CD8-positive, alpha-beta memory T cell (primary cell): ENCODE results near the gene GKN1. TPM values are rescaled to one million over a fixed set of nuclear protein-coding genes. Genes with fewer than 3 reads are reported as not detected.
"Not testable (repeated sequence)": the region's sequence is repeated elsewhere in the genome, so short reads cannot be mapped to it uniquely, and the experiment has no call there.

Experiments
- CTCF ChIA-PET: fragments of 350-600 bp; sonication (Branson Sonifier 250); formaldehyde crosslinking; loops from one replicate; lab custom pipeline; 2021; ENCODE audit warnings: antibody characterized with exemption; lab: Charles Lee
- POLR2A ChIA-PET: fragments of 350-600 bp; sonication (Branson Sonifier 250); formaldehyde crosslinking; loops from one replicate; lab custom pipeline; 2021; ENCODE audit warnings: antibody characterized with exemption; lab: Charles Lee
- DNase-seq, 5 donors: peaks; one replicate each; pipeline versions ENCODE4 v3.0.0 to v3.0.0-alpha.2; 2020 to 2022; ENCODE audit warnings: mixed read lengths in 1 of 5
- H3K27ac ChIP-seq: one replicate; pipeline ENCODE4 v1.7.0; 2013; ENCODE audit warnings: low read depth, mild to moderate bottlenecking, low read length, moderate library complexity
- H3K27me3 ChIP-seq: 2 replicates; pipeline ENCODE4 v1.7.0; 2013; ENCODE audit warnings: low read length, mild to moderate bottlenecking; ENCODE audit not compliant: insufficient read depth, poor library complexity, severe bottlenecking
- H3K36me3 ChIP-seq: 2 replicates; pipeline ENCODE4 v1.7.0; 2013; ENCODE audit warnings: mild to moderate bottlenecking, low read length, moderate library complexity; ENCODE audit not compliant: insufficient read depth
- H3K4me1 ChIP-seq: 2 replicates; pipeline ENCODE4 v1.7.0; 2013; ENCODE audit warnings: mild to moderate bottlenecking, low read length, moderate library complexity; ENCODE audit not compliant: insufficient read depth
- H3K4me3 ChIP-seq: 2 replicates; pipeline ENCODE4 v1.7.0; 2013; ENCODE audit warnings: mild to moderate bottlenecking, low read length
- H3K9me3 ChIP-seq: 2 replicates; pipeline ENCODE4 v1.7.0; 2013; ENCODE audit warnings: mild to moderate bottlenecking, low read length
- H3K27ac Mint-ChIP-seq, 8 donors: one replicate each; pipeline ENCODE4 v1.8.0; 2020 to 2021; ENCODE audit warnings: mixed read lengths in 8 of 8, mild to moderate bottlenecking in 6 of 8, inconsistent platforms in 3 of 8, moderate library complexity in 3 of 8
- H3K27me3 Mint-ChIP-seq, 2 donors: one replicate each; pipeline ENCODE4 v1.8.0; 2020 to 2021; ENCODE audit warnings: mixed read lengths in 2 of 2, mild to moderate bottlenecking in 1 of 2, moderate library complexity in 1 of 2
- H3K36me3 Mint-ChIP-seq, 3 donors: one replicate each; pipeline ENCODE4 v1.8.0; 2020 to 2021; ENCODE audit warnings: mixed read lengths in 3 of 3, inconsistent platforms in 1 of 3, mild to moderate bottlenecking in 1 of 3
- H3K4me1 Mint-ChIP-seq, 3 donors: one replicate each; pipeline ENCODE4 v1.8.0; 2020 to 2021; ENCODE audit warnings: mixed read lengths in 3 of 3, inconsistent platforms in 1 of 3, mild to moderate bottlenecking in 1 of 3
- H3K4me3 Mint-ChIP-seq, 7 donors: one replicate each; pipeline ENCODE4 v1.8.0; 2020 to 2021; ENCODE audit warnings: mixed read lengths in 7 of 7, mild to moderate bottlenecking in 6 of 7, moderate library complexity in 4 of 7, inconsistent platforms in 2 of 7
- H3K9me3 Mint-ChIP-seq, 5 donors: one replicate each; pipeline ENCODE4 v1.8.0; 2020 to 2022; ENCODE audit warnings: mixed read lengths in 5 of 5, mild to moderate bottlenecking in 3 of 5, moderate library complexity in 2 of 5, inconsistent platforms in 1 of 5
- polyA plus RNA-seq: library from polyadenylated mRNA; unstranded; fragments of 300-500 nt; fragmentation: Illumina TruSeq; gene quantifications from one replicate; pipeline ENCODE4 v1.2.3, GENCODE V29; 2021
- total RNA-seq, 2 experiments: library from RNA; stranded (reverse); gene quantifications; one replicate each; pipeline ENCODE4 v1.2.3, GENCODE V29; 2021

The GKN1 gene
- total and polyA plus RNA-seq, 3 experiments from 2014 or later = not detected

GRCh38 chr2:68943581-68944568 lies 30.6 kb upstream of the GKN1 start:
- Histone ChIP-seq H3K4me1 (no peaks in the 10 kb centered on the region), H3K9me3 (no peaks in the 10 kb centered on the region), H3K27ac (no peak overlapping the region), H3K27me3 (peaks cover 12% of the 10 kb centered on the region), H3K4me3 (no peak overlapping the region), H3K36me3 (no peaks in the 10 kb centered on the region)
- Mint-ChIP-seq H3K4me3 (no peak overlapping the region), H3K9me3 (peaks cover 0 to 5% (median 0%) of the 10 kb centered on the region in 5 donors), H3K27ac (peak overlapping the region in 1 of 8 donors; percentile 33), H3K4me1 (peaks cover 0 to 4% (median 4%) of the 10 kb centered on the region in 3 donors), H3K36me3 (peaks cover 0 to under 1% (median 0%) of the 10 kb centered on the region in 3 donors), H3K27me3 (peaks cover 33 to 61% of the 10 kb centered on the region in 2 donors)
- POLR2A ChIA-PET = no interaction called here
- CTCF ChIA-PET = interaction anchor here (0.8 to 2.2 kb wide), 14 partner anchors 9 to 380 kb away, joined by 3 to 21 read pairs (median 3); partner anchors contain the start of gene GKN2
- peak; percentile 24 to 59 (median 37) for DNase-seq

- Mint-ChIP-seq H3K27ac (no peak overlapping the region), H3K4me3 (no peak overlapping the region), H3K36me3 (no peaks in the 10 kb centered on the region), H3K4me1 (peaks cover 0 to 4% (median 4%) of the 10 kb centered on the region in 3 donors), H3K27me3 (peaks cover 28 to 62% of the 10 kb centered on the region in 2 donors), H3K9me3 (peaks cover 0 to 5% (median 0%) of the 10 kb centered on the region in 5 donors)
- Histone ChIP-seq H3K36me3 (no peaks in the 10 kb centered on the region), H3K27me3 (peaks cover 12% of the 10 kb centered on the region), H3K4me3 (no peak overlapping the region), H3K27ac (no peak overlapping the region), H3K9me3 (no peaks in the 10 kb centered on the region), H3K4me1 (no peaks in the 10 kb centered on the region)
- POLR2A ChIA-PET = no interaction called here
- CTCF ChIA-PET = interaction anchor here (1.5 to 1.8 kb wide), 2 partner anchors 20 to 237 kb away, joined by 4 read pairs; no protein-coding TSS in a partner anchor
- no peak for DNase-seq
Observed at GRCh38 chr2:68946117-68946516, 28.3 kb upstream of the GKN1 start.

GRCh38 chr2:68948710-68949109 lies 25.7 kb upstream of the GKN1 start:
- Mint-ChIP-seq H3K4me1 (peaks cover 0 to under 1% (median 0%) of the 10 kb centered on the region in 3 donors), H3K27ac (no peak overlapping the region), H3K4me3 (no peak overlapping the region), H3K9me3 (peaks cover 0 to 5% (median 0%) of the 10 kb centered on the region in 5 donors), H3K36me3 (no peaks in the 10 kb centered on the region), H3K27me3 (peaks cover 17 to 42% of the 10 kb centered on the region in 2 donors)
- no peaks in the 10 kb centered on the region for H3K9me3 ChIP-seq
- no peak overlapping the region for H3K27ac ChIP-seq
- ChIA-PET POLR2A (no interaction called here), CTCF (interaction anchor here (1.4 kb wide), 1 partner anchor 11 kb away, joined by 3 read pairs; no protein-coding TSS in a partner anchor)
- DNase-seq = no peak
- H3K27me3 ChIP-seq = peaks cover 5% of the 10 kb centered on the region
- H3K4me1 ChIP-seq = no peaks in the 10 kb centered on the region
- H3K36me3 ChIP-seq = no peaks in the 10 kb centered on the region
- no peak overlapping the region for H3K4me3 ChIP-seq

- Mint-ChIP-seq H3K9me3 (peaks cover 0 to 3% (median 0%) of the 10 kb centered on the region in 5 donors), H3K4me1 (no peaks in the 10 kb centered on the region), H3K4me3 (no peak overlapping the region), H3K27me3 (peaks cover 16 to 38% of the 10 kb centered on the region in 2 donors), H3K27ac (no peak overlapping the region), H3K36me3 (no peaks in the 10 kb centered on the region)
- ChIA-PET CTCF (no interaction called here), POLR2A (no interaction called here)
- Histone ChIP-seq H3K9me3 (no peaks in the 10 kb centered on the region), H3K27ac (no peak overlapping the region), H3K4me3 (no peak overlapping the region), H3K36me3 (no peaks in the 10 kb centered on the region), H3K27me3 (peaks cover 5% of the 10 kb centered on the region), H3K4me1 (no peaks in the 10 kb centered on the region)
- DNase-seq = no peak
Observed at GRCh38 chr2:68951899-68952298, 22.5 kb upstream of the GKN1 start.

- Mint-ChIP-seq H3K4me1 (no peaks in the 10 kb centered on the region), H3K27me3 (peaks cover 13 to 33% of the 10 kb centered on the region in 2 donors), H3K36me3 (no peaks in the 10 kb centered on the region), H3K4me3 (no peak within 1 kb of the TSS), H3K9me3 (peaks cover 0 to 3% (median 0%) of the 10 kb centered on the region in 5 donors), H3K27ac (no peak within 1 kb of the TSS)
- CTCF ChIA-PET = interaction anchor here (1.3 kb wide), 1 partner anchor 10 kb away, joined by 3 read pairs; no protein-coding TSS in a partner anchor
- DNase-seq = no peak
- Histone ChIP-seq H3K36me3 (no peaks in the 10 kb centered on the region), H3K9me3 (no peaks in the 10 kb centered on the region), H3K4me1 (no peaks in the 10 kb centered on the region), H3K27ac (no peak within 1 kb of the TSS), H3K4me3 (no peak within 1 kb of the TSS), H3K27me3 (peaks cover 5% of the 10 kb centered on the region)
- POLR2A ChIA-PET = no interaction called here
Observed at GRCh38 chr2:68952887-68953521, 21.4 kb upstream of the GKN1 start, which contains the start of gene GKN2. Gene GKN2 (minus strand): TSS chr2:68952893. CDS start chr2:68952861, 32 bp downstream.

- H3K4me3 ChIP-seq, H3K27me3 ChIP-seq, H3K9me3 Mint-ChIP-seq, DNase-seq, H3K4me1 Mint-ChIP-seq, H3K4me1 ChIP-seq, H3K27ac ChIP-seq, POLR2A ChIA-PET, H3K9me3 ChIP-seq, H3K36me3 Mint-ChIP-seq, H3K4me3 Mint-ChIP-seq, H3K36me3 ChIP-seq: not testable (repeated sequence)
- CTCF ChIA-PET = interaction anchor here (3.6 kb wide), 1 partner anchor 12 kb away, joined by 10 read pairs; no protein-coding TSS in a partner anchor
- peak overlapping the region in 1 of 8 donors; percentile 56 for H3K27ac Mint-ChIP-seq
- H3K27me3 Mint-ChIP-seq = peaks cover 7 to 24% of the 10 kb centered on the region in 2 donors
Observed at GRCh38 chr2:68955432-68955831, 19.0 kb upstream of the GKN1 start.

GRCh38 chr2:68959001-68959400 lies 15.4 kb upstream of the GKN1 start:
- no peaks in the 10 kb centered on the region for H3K27me3 ChIP-seq
- Mint-ChIP-seq H3K36me3 (no peaks in the 10 kb centered on the region), H3K9me3 (peaks cover 0 to 3% (median 0%) of the 10 kb centered on the region in 5 donors), H3K27ac (no peak overlapping the region), H3K4me3 (no peak overlapping the region), H3K4me1 (no peaks in the 10 kb centered on the region), H3K27me3 (peaks cover 10 to 39% of the 10 kb centered on the region in 2 donors)
- DNase-seq = no peak
- no peaks in the 10 kb centered on the region for H3K4me1 ChIP-seq
- no peak overlapping the region for H3K4me3 ChIP-seq
- ChIA-PET CTCF (interaction anchor here (3.6 kb wide), 1 partner anchor 15 kb away, joined by 10 read pairs; no protein-coding TSS in a partner anchor), POLR2A (interaction anchor here (0.6 kb wide), 1 partner anchor 361 kb away, joined by 3 read pairs; no protein-coding TSS in a partner anchor)
- H3K27ac ChIP-seq = no peak overlapping the region
- no peaks in the 10 kb centered on the region for H3K9me3 ChIP-seq
- no peaks in the 10 kb centered on the region for H3K36me3 ChIP-seq
